ENCODE data around the gene FSTL3. TPM values are rescaled to one million over a fixed set of nuclear protein-coding genes. Genes with fewer than 3 reads are reported as not detected.
A peak's percentile ranks its signal among the peaks of the same experiment; 100 is the strongest.

The FSTL3 gene
- total RNA-seq, 5 donors from 2014 or later (not counting 1 experiment from before 2014, with no cell fraction given), result 2.0 to 5.3 (median 4.1) TPM

DNA sequence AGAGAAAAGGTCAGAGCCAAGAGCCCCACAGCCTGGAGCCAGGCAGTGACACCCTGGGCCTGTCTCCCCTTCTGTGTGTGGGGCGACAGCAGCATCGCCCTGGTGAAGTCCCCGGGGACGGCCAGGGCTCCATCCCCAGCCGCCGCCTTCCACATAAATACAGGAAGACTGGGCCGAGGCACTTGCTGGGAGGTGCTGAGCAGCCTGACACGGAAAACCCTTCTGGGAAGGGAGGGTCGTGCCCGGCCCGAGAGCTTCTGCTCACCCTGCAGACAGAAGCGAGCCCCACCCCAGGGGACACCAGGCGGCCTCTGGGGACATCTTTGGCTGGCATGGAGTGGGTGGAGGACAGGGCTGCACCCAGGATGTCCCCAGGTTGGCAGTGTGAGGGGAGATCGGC lies 31.4 kb upstream of the FSTL3 start:
- Histone ChIP-seq H3K4me1 (ENCODE audit: control insufficient read depth in 1 of 2, extremely low read depth in 1 of 2, insufficient read depth in 2 of 2, low read length in 2 of 2) (peaks cover 0 to 7% of the 10 kb centered on the region in 2 experiments), H3K36me3 (ENCODE audit: control insufficient read depth in 2 of 2, extremely low read depth in 1 of 2, insufficient read depth in 1 of 2, low read length in 1 of 2) (peaks cover 36 to 37% of the 10 kb centered on the region in 2 donors), H3K9me3 (no peaks in the 10 kb centered on the region), H3K27ac (ENCODE audit: low read length) (no peak overlapping the region), H3K4me3 (ENCODE audit: control insufficient read depth in 1 of 2, extremely low read depth in 1 of 2, low read length in 1 of 2) (no peak overlapping the region), H3K27me3 (replicated peaks in 1 of 2; ENCODE audit: control insufficient read depth in 2 of 2, extremely low read depth in 1 of 2, insufficient read depth in 2 of 2, low read length in 1 of 2) (no peaks in the 10 kb centered on the region)
- ChIA-PET POLR2A (no interaction called here), CTCF (no interaction called here)
- WGBS (ENCODE audit: insufficient coverage), result 86% methylated on average over 12 of the region's 14 CpGs
- Mint-ChIP-seq H3K27me3 (no peaks in the 10 kb centered on the region), H3K4me1 (peaks cover 0 to 1% (median 0%) of the 10 kb centered on the region in 3 donors), H3K27ac (no peak overlapping the region), H3K36me3 (peaks cover 3% of the 10 kb centered on the region), H3K9me3 (no peaks in the 10 kb centered on the region), H3K4me3 (no peak overlapping the region)
- DNase-seq (no peak), ATAC-seq (replicated peaks in 1 of 4) (no peak)

DNA sequence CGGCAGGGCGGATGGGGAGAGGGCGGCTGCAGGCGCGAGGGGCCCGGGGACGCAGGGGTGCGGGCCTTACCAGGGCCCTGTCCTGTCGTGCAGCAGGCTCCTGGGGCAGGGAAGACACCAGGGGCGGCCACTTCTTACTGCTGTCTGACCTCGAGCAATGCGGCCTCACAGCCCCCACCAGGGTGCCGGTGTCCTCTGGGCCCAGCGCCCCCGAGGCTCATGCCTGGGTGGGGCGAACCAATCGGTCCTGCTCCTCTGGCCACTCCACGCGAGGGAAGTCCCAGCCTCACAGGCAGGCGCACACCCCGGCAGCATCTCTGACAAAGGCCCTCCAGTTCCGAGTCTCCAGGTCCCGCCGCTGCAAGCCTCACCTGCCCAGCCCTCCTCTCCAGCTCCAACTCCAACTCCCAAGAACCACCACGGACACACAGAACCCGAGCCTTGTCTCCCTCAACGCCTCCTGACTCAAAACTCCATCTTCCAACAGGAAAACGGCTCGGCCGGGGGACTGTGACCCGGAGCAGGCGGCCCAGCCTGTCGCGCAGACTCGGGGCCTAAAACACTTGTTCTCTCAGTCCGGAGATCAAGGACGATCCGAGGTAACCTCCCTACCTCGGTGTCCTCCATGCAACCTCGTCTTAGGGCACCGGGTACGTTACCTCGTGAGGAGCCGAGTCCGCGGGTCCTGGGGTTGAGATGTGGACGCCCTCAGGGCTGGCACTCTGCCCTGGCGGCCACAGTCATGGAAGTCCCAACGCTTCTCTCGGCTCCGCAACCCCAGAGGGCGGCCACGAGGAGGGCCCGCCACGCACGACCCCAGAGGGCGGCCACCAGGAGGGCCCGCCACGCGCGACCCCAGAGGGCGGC lies 30.0 kb upstream of the FSTL3 start:
- Histone ChIP-seq H3K27ac (ENCODE audit: low read length) (no peak overlapping the region), H3K27me3 (replicated peaks in 1 of 2; ENCODE audit: control insufficient read depth in 2 of 2, extremely low read depth in 1 of 2, insufficient read depth in 2 of 2, low read length in 1 of 2) (no peaks in the 10 kb centered on the region), H3K9me3 (no peaks in the 10 kb centered on the region), H3K4me1 (ENCODE audit: control insufficient read depth in 1 of 2, extremely low read depth in 1 of 2, insufficient read depth in 2 of 2, low read length in 2 of 2) (no peaks in the 10 kb centered on the region), H3K36me3 (ENCODE audit: control insufficient read depth in 2 of 2, extremely low read depth in 1 of 2, insufficient read depth in 1 of 2, low read length in 1 of 2) (peaks cover 42 to 46% of the 10 kb centered on the region in 2 donors), H3K4me3 (ENCODE audit: control insufficient read depth in 1 of 2, extremely low read depth in 1 of 2, low read length in 1 of 2) (no peak overlapping the region)
- ChIA-PET CTCF (no interaction called here), POLR2A (no interaction called here)
- no peaks in the 10 kb centered on the region for H3K4me1 Mint-ChIP-seq
- H3K27ac Mint-ChIP-seq, result peak overlapping the region in 1 of 2 donors; percentile 22
- ATAC-seq (replicated peaks in 1 of 4) (no peak), DNase-seq (no peak)
- H3K9me3 Mint-ChIP-seq, result no peaks in the 10 kb centered on the region
- 94% methylated on average over 58 of the region's 62 CpGs for whole genome bisulfite sequencing (ENCODE audit: insufficient coverage)
- no peaks in the 10 kb centered on the region for H3K27me3 Mint-ChIP-seq
- no peak overlapping the region for H3K4me3 Mint-ChIP-seq
- peaks cover 6% of the 10 kb centered on the region for H3K36me3 Mint-ChIP-seq

GRCh38 chr19:646779-647565 lies 29.2 kb upstream of the FSTL3 start:
- Mint-ChIP-seq H3K36me3 (peaks cover 6% of the 10 kb centered on the region), H3K4me3 (no peak overlapping the region), H3K4me1 (no peaks in the 10 kb centered on the region), H3K9me3 (no peaks in the 10 kb centered on the region), H3K27ac (no peak overlapping the region), H3K27me3 (no peaks in the 10 kb centered on the region)
- Histone ChIP-seq H3K9me3 (no peaks in the 10 kb centered on the region), H3K27me3 (replicated peaks in 1 of 2; ENCODE audit: control insufficient read depth in 2 of 2, extremely low read depth in 1 of 2, insufficient read depth in 2 of 2, low read length in 1 of 2) (no peaks in the 10 kb centered on the region), H3K4me3 (ENCODE audit: control insufficient read depth in 1 of 2, extremely low read depth in 1 of 2, low read length in 1 of 2) (no peak overlapping the region), H3K4me1 (ENCODE audit: control insufficient read depth in 1 of 2, extremely low read depth in 1 of 2, insufficient read depth in 2 of 2, low read length in 2 of 2) (peaks cover 0 to under 1% of the 10 kb centered on the region in 2 experiments), H3K36me3 (ENCODE audit: control insufficient read depth in 2 of 2, extremely low read depth in 1 of 2, insufficient read depth in 1 of 2, low read length in 1 of 2) (peaks cover 43 to 54% of the 10 kb centered on the region in 2 donors), H3K27ac (ENCODE audit: low read length) (no peak overlapping the region)
- DNase-seq, result no peak
- CTCF ChIA-PET, result no interaction called here
- no peak for ATAC-seq (replicated peaks in 1 of 4)
- POLR2A ChIA-PET, result no interaction called here
- WGBS (ENCODE audit: insufficient coverage), result 93% methylated on average over 35 of the region's 48 CpGs

DNA sequence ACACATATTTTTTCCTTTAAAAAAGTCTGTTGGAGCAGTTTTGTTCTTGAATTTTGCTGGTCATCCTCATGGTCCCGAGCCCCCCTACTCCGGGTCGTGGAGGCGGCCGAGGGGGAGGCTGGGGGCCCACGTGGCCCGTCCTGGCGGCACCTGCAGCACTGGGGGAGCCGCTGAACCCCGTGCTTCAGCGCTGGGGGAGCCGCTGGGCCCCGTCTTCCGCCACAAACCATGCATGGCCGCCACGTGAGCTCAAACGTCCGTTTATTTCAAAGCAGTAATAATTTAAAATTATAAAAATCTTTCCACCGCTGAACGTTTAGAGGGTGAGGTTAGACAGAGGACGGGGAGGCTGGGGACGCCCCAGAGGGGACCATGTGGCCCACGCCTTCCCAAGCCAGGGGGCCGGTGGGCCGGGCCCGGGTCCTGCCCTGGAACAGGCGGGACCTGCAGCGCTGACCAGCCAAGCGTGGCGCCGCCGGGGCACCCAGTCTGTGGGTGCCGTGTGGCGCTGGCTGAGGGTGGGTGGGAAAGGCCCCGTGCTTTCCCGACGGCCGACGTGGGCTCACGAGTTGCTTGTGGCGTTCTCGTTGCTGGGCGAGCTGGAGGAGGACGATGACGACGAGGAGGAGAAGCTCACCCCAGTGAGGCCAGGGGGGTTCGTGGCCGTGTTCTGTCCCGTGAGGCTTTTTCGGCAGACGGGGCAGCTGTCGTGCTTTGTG lies 28.5 kb upstream of the FSTL3 start:
- no peak overlapping the region for H3K27ac Mint-ChIP-seq

DNA sequence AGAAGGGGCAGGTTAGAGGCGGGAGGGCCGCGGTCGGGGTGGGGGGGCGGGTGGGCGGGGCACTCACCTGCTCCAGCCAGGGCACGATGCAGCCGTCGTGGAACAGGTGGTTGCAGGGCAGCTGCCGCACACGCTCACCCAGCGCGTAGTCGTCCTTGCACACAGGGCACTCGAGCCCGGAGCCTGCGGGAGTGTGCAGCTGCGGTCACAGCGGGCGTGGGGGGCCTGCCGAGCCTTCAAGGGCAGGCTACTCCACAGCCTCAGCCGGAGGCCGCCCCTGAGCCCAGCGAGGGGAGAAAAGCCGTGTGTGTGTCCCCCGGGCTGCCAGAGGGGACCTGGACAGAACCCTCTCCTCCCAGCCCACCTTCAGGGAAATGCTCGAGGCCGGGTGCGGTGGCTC lies 27.9 kb upstream of the FSTL3 start:
- H3K27ac Mint-ChIP-seq, result no peak overlapping the region

More for the DNA sequence above, 28.5 kb upstream of the FSTL3 start:
- Histone ChIP-seq H3K4me3 (ENCODE audit: control insufficient read depth in 1 of 2, extremely low read depth in 1 of 2, low read length in 1 of 2) (no peak overlapping the region), H3K36me3 (ENCODE audit: control insufficient read depth in 2 of 2, extremely low read depth in 1 of 2, insufficient read depth in 1 of 2, low read length in 1 of 2) (peaks cover 44 to 61% of the 10 kb centered on the region in 2 donors), H3K4me1 (ENCODE audit: control insufficient read depth in 1 of 2, extremely low read depth in 1 of 2, insufficient read depth in 2 of 2, low read length in 2 of 2) (peaks cover 0 to 8% of the 10 kb centered on the region in 2 experiments), H3K27ac (ENCODE audit: low read length) (no peak overlapping the region), H3K9me3 (no peaks in the 10 kb centered on the region), H3K27me3 (replicated peaks in 1 of 2; ENCODE audit: control insufficient read depth in 2 of 2, extremely low read depth in 1 of 2, insufficient read depth in 2 of 2, low read length in 1 of 2) (no peaks in the 10 kb centered on the region)
- ChIA-PET POLR2A (no interaction called here), CTCF (no interaction called here)
- Mint-ChIP-seq H3K9me3 (no peaks in the 10 kb centered on the region), H3K36me3 (peaks cover 6% of the 10 kb centered on the region), H3K27me3 (no peaks in the 10 kb centered on the region), H3K4me1 (peaks cover 0 to 2% (median 0%) of the 10 kb centered on the region in 3 donors), H3K4me3 (no peak overlapping the region)
- ATAC-seq (replicated peaks in 1 of 4), result no peak
- DNase-seq, result no peak
- 93% methylated on average over 32 of the region's 52 CpGs for WGBS (ENCODE audit: insufficient coverage)

More for the DNA sequence above, 27.9 kb upstream of the FSTL3 start:
- DNase-seq (no peak), ATAC-seq (replicated peaks in 1 of 4) (no peak)
- Mint-ChIP-seq H3K4me1 (peaks cover 0 to 4% (median 0%) of the 10 kb centered on the region in 3 donors), H3K36me3 (peaks cover 6% of the 10 kb centered on the region), H3K4me3 (no peak overlapping the region), H3K27me3 (no peaks in the 10 kb centered on the region), H3K9me3 (no peaks in the 10 kb centered on the region)
- H3K27me3 ChIP-seq (replicated peaks in 1 of 2; ENCODE audit: control insufficient read depth in 2 of 2, extremely low read depth in 1 of 2, insufficient read depth in 2 of 2, low read length in 1 of 2), result no peaks in the 10 kb centered on the region
- ChIA-PET POLR2A (no interaction called here), CTCF (no interaction called here)
- H3K36me3 ChIP-seq (ENCODE audit: control insufficient read depth in 2 of 2, extremely low read depth in 1 of 2, insufficient read depth in 1 of 2, low read length in 1 of 2), result peaks cover 49 to 67% of the 10 kb centered on the region in 2 donors
- H3K4me3 ChIP-seq (ENCODE audit: control insufficient read depth in 1 of 2, extremely low read depth in 1 of 2, low read length in 1 of 2), result no peak overlapping the region
- no peak overlapping the region for H3K27ac ChIP-seq (ENCODE audit: low read length)
- 91% methylated on average over 18 of the region's 29 CpGs for WGBS (ENCODE audit: insufficient coverage)
- H3K4me1 ChIP-seq (ENCODE audit: control insufficient read depth in 1 of 2, extremely low read depth in 1 of 2, insufficient read depth in 2 of 2, low read length in 2 of 2), result peaks cover 0 to 13% of the 10 kb centered on the region in 2 experiments
- no peaks in the 10 kb centered on the region for H3K9me3 ChIP-seq

All from T-cell (primary cell).